Inflammatory macrophage (primary cell): ENCODE results near the gene SORCS2.

ENCODE experiments used
- DNase-seq, 2 donors: peaks; one replicate each; pipeline ENCODE4 v3.0.0-alpha.2; 2020 to 2022

Gene SORCS2

GRCh38 chr4:7186516-7187167 is 5.7 kb upstream of the SORCS2 start:
- no peak for DNase-seq

- DNase-seq = no peak
Observed at GRCh38 chr4:7187168-7187535, 5.2 kb upstream of the SORCS2 start.

- DNase-seq = no peak
Observed at GRCh38 chr4:7187691-7188090, 4.6 kb upstream of the SORCS2 start.

GRCh38 chr4:7189066-7189465 is 3.3 kb upstream of the SORCS2 start:
- no peak for DNase-seq

GRCh38 chr4:7189475-7190277 is 2.7 kb upstream of the SORCS2 start:
- DNase-seq = no peak

- no peak for DNase-seq
Observed at GRCh38 chr4:7190278-7190594, 2.1 kb upstream of the SORCS2 start.

GRCh38 chr4:7190691-7191545 is 1.4 kb upstream of the SORCS2 start:
- DNase-seq = no peak

GRCh38 chr4:7191546-7192251 is 639 bp upstream of the SORCS2 start:
- DNase-seq = no peak

GRCh38 chr4:7193030-7193958 is 956 bp downstream of the SORCS2 start:
- DNase-seq = no peak

- peak in 1 of 2 donors; percentile 3 for DNase-seq
Observed at GRCh38 chr4:7194251-7195140, 2.2 kb downstream of the SORCS2 start.

GRCh38 chr4:7195141-7195515 is 2.8 kb downstream of the SORCS2 start:
- DNase-seq = no peak

- no peak for DNase-seq
Observed at GRCh38 chr4:7195546-7196287, 3.4 kb downstream of the SORCS2 start.

- DNase-seq = no peak
Observed at GRCh38 chr4:7196288-7196651, 3.9 kb downstream of the SORCS2 start.

GRCh38 chr4:7196736-7197135 is 4.4 kb downstream of the SORCS2 start:
- DNase-seq = no peak

- no peak for DNase-seq
Observed at GRCh38 chr4:7197910-7198309, 5.6 kb downstream of the SORCS2 start.

- no peak for DNase-seq
Observed at GRCh38 chr4:7198440-7199128, 6.2 kb downstream of the SORCS2 start.

- DNase-seq = no peak
Observed at GRCh38 chr4:7199129-7199725, 6.9 kb downstream of the SORCS2 start.

- no peak for DNase-seq
Observed at GRCh38 chr4:7199771-7200441, 7.6 kb downstream of the SORCS2 start.
